SKM-1 treated with dmso at 0.1 percent for 144 hours (cell line): ENCODE data around the gene PCSK5.

Experiments
- DNase-seq: peaks from one replicate; lab custom pipeline; 2025; ENCODE audit not compliant: unreplicated experiment; lab: John Stamatoyannopoulos, UW

Gene PCSK5

DNA sequence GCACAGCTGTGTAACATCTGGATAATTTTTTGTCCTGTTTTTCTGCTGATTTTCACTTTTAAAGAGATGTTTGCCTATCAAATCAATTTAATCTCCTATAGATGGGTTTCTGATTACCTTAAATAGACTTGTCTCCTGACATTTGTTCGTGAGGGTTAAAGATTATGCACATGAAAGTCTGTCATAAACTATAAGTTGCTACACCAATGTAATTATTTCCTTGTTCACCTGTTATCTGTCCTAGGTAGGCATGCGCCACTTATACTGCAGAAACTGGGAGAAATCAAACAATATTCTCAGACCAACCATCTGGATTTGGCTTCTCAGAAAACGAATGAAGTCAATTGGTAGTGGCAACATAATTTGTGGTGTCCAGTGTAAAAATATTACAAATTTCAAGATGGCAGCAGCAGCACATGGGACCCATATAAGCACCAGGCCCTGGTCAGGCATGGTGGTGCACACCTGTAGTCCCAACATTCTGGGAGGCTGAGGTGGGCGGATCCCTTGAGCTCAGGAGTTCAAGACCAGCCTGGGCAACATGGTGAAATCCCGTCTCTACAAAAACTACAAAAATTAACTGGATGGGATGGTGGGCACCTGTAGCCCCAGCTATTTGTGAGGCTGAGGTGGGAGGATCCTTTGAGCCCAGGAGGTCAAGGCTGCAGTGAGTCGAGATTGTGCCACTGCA lies 483.5 kb downstream of the PCSK5 start:
- DNase-seq = no peak

DNA sequence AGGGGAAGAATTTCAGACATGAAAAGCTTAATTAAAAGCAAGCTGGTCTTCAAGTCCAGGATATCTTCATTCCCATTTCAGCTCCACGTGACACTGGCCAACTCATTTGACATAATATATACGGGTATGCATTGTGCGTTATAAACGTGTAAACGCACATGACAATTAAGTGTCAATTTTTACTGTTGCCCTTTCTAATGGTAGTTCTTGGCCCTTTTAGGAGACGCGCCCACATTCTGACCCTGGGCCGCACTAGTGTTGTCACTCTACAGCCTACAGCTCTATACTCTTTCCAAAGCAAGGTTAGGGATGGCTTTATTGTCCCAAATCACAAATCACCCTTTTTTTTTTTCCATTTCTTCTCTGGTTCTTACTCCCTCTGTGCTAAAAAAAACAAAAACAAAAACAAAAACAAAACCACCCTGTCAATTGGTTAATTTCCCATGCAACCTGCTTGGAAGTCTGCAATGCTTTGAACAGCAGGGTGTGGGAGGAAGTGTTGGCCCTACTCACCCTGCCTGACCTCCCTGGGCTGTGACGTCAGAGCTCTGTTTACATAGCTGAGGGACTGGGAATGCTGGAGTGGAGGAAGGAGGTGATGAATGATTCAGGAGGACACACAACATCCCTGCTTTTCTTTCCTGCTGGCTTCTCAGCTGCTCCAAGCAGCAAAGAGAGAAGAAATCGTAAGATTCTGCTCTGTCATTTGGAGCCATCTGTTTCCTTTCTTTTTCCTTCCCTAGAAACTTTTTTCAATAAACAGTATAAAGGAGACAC lies 484.5 kb downstream of the PCSK5 start:
- DNase-seq = no peak

DNA sequence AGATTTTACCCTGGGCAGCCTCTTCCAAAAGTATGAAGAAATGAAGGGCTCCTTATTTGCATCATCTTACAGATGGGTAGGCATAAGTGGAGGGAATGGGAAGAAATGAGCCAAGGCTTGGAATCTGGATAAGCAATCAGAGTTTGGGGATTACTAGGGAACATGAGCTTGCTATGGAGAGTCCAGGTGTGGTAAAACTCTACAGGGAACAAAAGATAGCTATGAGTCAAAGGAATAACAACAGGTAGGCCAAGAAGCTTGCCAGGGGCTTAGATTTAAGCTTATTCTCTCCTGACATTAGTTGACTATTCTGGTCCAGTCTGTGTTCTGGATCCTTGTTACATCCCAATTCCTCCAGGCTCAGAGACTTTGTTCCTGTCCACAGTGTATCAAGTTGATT lies 487.3 kb downstream of the PCSK5 start:
- DNase-seq = no peak

DNA sequence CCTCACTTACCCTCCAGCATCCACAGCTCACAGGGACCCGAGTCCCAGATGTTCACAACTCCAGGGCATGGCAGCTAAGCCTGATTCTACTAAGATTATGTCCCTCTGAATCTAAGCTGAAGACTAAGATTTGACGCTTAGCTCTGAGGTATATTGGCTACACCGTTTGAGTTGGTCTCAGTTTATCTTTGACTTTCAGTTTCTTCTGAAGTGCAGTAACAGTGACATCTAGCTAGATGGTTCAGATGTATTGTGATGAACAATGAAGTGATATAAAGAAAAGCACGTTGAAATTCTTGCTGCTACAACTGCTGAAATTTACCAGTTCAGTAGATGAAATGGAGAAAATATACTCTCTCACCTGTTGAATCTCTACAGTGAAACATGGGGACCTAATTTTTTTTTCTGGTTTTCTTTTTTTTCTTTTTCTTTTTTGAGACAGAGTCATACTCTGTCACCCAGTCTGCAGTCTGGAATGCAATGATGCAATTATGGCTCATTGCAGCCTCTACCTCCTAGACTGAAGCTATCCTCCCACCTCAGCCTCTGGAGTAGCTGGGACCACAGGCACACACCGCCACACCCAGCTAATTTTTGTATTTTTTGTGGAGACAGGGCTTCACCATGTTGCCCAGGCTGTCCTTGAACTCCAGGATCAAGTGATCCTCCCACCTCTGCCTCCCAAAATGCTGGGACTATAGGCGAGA lies 488.0 kb downstream of the PCSK5 start:
- no peak for DNase-seq

DNA sequence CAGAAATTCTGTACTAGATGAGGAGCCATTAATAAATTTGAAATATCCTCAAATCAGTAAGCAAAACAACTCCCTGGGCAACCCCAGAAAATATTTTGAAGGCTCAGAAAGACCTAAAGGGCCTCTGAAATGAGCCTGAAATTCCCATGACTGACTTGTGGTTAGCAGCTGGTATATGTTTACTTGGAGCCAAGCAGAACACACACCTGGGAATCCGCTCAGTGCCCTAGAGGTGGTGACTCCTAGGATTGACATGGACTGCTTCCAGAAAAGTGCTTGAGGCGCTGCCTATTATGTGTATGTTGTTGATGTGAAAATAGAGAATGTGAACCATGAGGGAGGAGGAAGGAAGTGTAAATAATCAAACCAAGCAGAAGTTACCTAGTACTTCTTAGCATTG lies 489.0 kb downstream of the PCSK5 start:
- no peak for DNase-seq

DNA sequence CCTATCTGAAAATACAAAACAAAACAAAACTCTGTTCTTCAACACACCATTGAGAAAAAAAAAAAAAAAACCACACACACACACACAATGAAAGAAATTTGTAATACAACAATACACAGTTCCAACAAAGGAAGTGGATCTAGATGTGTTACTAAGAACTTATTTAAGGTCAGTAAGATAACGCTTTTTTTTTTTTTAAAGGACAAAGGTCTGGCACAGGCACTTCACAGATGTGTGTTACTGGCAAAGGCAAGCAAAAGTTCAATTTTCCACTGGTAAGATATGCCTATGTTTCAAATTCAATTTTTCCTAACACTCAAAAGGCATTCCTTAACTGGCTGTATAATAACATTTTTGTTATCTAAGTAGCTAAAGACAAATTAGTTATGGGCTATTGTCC lies 500.2 kb downstream of the PCSK5 start:
- DNase-seq = no peak

DNA sequence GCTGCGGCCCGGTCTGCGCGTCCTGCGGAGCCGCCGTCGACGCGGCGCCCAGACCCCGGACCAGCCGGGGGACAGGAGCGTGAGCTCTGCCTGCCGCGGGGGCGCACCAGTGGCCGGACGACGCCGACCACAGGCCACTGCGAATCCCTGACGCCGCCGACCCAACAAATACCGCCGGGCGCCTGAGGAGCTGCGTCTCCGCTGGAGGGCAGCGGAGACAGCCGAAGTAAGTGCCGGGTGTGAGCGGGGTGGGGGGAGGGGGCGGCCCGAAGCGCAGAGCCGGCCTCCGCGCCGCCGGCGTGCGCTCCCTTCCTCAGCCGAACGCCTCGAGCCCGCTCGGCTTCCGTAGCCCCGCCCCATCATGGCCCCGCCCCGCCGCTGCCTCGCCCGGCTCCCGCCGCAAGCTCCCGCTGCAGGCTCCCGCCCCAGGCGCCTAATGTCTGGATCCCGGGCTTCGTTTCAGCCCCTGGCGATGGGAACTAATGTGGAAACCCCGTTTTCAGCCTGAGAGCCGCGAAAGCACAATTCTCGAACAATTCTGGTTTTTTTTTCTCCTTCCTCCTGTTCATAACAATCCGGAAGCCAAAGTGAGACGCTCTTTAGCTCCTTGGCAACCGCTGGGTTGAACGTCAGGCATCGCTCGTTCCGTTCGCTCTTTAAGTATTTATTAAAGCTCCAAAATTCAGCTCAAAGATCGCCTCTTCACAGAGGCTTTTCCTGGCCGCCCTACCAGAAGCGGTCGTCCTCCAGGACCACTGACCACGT lies 503.9 kb downstream of the PCSK5 start, which contains the start of gene RFK:
Gene RFK (minus strand): TSS at position 232 of the 765 bp plus-strand sequence. CDS start 255 bp downstream, outside the sequence.
- peak; percentile 48 for DNase-seq

DNA sequence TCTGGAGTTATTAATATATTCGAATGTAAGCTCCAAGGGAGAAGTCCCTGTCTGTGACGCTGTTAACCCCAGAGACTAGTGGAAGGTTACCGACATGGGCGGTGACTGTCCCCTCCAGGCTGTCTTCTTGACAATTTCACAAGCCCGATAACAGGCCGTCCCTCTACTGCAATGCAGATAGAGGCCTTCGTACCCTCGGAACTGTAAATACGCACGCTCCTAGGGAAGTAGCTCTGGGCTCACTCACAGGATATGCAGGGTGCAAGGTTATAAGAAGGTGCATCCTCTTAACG lies 504.4 kb downstream of the PCSK5 start:
- peak; percentile 45 for DNase-seq

DNA sequence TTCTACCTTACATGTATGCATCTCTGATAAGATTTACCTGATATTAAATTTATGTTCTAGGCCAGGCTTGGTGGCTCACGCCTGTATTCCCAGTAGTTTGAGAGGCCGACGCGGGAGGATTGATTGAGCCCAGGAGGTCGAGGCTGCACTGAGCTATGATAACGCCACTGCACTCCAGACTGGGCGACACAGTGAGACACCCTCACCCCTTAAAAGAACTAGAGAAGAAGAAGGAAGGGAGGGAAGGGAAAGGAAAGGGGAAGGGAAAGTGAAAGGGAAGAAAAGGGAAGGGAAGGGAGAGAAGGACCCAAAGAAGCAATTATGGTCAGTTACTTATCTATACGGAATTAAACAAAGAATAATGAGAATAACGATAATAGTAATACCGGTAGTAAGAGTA lies 504.9 kb downstream of the PCSK5 start:
- no peak for DNase-seq

DNA sequence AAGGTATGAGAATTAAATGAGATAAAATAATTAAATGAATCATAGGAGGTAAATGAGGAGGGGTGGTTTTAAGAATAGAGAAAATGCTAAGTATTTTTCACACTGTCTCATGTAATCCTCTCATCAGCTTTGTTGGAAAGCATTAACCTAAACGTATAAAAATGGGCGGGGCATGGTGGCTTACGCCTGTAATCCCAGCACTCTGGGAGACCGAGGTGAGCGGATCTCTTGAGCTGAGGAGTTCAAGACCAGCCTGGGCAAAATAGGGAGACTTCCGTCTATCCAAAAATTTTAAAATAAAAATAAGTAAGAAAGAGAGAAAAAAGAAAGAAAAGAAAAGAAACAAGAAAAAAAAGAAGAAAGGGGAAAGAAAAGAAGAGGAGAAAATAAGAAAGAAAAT lies 505.7 kb downstream of the PCSK5 start:
- no peak for DNase-seq

DNA sequence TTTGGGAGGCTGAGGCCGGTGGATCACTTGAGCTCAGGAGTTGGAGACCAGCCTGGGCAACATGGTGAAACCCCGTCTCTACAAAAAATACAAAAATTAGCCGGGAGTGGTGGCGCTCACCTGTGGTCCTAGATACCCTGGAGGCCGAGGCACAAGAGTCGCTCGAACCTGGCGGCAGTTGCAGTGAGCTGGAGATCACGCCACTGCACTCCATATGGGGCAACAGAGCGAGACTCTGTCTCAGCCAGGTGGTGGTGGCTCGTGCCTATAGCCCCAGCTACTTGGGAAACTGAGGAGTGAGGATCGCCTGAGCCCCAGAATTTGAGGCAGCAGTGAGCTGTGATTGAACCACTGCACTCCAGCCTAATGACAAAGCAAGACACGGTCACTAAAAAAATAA lies 506.1 kb downstream of the PCSK5 start:
- no peak for DNase-seq

DNA sequence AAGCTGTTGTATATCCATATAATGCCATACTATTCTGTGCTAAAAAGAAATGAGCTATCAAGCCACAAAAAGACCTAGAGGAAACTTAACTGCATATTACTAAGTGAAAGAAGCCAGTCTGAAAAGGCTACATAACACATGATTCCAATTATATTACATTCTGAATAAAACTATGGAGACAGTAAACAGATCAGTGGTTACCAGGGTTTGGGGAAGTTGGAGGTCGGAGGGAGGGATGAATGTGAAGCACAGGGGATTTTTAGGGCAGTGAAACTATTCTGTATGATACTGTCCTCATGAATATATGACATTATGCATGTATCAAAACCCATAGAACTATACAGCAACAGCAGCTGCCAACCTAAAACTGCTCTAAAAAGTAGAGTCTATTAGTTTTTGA lies 509.4 kb downstream of the PCSK5 start:
- no peak for DNase-seq

DNA sequence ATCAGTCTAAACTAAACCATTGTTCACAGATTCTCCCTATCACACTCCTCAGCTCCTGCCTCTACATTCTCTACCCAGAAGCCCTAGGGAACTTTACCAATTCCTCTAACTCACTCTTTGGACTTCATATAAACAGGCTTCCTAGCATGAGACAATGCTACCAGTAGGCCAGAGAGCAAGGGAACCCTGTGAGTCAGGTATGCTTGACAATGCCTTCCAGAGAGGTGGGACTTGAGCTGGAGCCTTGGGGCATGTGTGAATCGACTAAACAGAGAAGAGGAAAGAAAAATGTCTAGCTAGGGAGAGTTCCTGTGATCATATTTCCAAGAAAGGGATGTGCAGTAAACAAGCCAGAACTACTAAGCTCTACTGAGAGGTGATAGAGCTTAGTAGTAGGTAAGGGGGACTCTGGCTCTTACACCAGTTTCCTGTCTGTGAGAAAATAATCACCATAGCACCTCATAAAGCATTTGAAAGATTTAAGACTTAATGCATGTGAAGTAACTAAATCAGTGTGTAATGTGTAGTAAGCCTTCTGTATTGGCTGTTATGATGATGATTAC lies 510.1 kb downstream of the PCSK5 start:
- no peak for DNase-seq

DNA sequence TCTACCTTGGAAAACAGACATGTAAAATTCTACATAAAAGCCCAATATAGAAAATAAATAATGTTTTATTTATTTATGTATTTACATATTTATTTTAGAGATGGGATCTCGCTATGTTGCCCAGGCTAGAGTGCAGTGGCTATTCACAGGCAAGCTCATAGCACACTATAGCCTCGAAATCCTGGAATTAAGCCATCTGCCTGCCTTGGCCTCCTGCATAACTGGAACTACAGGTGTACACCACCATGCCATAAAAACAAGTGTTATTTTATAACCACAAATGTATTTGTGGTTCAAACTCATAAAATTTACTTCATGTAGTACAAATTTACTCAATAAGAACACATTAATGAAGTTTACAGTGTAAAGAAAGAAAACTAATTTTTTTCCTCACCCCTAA lies 510.7 kb downstream of the PCSK5 start:
- no peak for DNase-seq

DNA sequence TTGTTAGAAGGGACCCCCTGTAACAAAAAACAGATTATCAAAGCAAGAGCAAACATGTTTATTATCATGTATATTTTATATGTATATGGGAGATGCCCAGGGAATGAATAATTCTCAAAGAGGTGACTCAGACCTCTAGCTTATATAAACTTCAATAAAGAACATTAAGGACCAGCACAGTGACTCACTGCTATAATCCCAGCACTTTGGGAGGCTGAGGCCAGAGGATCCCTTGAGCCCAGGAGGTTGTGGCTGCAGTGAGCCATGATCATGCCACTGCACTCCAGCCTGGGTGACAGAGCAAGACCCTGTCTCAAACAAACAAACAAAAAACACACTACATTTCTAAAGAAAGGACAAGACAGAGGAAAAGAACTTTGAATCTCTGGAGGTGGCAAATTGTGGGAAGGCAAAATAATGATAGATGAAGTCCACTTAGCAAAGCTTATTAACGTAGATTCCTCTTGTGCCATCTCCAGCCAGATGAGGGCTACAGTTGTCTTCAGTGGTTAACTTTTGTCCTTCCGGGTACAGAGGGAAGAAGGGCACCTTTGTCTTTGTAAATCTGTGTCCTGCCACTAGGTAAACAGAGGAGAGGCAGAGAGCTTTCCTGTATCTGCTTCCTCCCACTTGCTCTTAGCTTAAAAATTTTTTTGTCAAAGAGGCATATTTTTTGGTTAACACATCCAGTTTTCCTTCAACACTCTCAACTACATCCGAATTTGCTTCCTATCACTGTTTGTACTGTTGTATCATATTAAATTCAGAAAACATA lies 511.3 kb downstream of the PCSK5 start:
- no peak for DNase-seq

DNA sequence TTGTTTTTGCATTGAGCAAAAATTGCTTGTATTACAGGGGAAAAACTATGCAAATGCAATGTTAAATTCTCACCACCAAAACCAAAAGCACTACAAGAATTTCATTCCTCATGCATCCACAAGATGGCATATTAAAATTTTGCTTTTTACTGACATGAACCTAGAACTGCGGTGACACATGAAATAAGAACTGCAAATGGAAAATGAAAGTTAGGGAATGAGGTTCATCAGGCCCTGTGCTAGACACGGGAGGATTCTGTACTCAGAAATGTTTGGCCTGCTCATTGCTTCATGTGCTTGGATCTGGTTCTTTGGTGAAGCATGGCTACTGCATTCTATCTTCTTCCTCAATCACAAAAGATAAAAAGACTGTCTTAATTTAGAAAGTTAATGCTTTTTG lies 512.9 kb downstream of the PCSK5 start:
- DNase-seq = peak; percentile 24

DNA sequence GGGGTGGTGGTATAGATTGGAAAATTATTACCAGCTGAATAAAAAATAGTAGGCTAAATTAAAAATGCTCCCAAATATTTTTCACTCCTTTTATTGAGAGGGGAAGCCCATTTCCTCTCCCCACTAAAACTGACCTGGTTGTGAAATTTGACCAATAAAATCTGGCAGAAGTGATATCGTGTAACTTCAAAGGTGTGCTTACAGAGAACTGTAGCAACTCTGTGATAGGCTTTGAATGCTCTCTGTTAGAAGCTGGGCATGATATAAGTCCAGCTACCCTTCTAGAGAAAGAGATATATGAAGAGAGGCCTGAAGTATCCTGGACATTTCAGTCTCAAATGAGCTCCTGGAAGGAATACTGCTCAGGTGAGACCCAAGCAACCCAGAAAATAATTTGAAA lies 513.9 kb downstream of the PCSK5 start:
- no peak for DNase-seq

DNA sequence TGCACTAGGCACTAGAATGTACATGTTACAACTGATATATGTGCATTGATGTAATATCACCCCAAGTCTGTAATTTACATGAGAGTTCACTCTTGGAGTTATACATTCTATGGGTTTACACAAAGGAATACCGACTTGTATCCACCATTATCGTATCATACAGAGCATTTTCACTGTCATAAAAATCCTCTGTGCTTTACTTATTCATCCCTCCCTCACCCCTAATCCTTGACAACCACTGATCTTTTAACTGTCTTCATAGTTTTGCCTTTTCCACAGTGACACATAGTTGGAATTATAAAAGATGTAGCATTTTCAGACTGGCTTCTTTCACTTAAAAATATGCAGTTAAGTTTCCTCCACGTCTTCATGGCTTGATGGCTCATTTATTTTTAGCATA lies 514.9 kb downstream of the PCSK5 start:
- no peak for DNase-seq

DNA sequence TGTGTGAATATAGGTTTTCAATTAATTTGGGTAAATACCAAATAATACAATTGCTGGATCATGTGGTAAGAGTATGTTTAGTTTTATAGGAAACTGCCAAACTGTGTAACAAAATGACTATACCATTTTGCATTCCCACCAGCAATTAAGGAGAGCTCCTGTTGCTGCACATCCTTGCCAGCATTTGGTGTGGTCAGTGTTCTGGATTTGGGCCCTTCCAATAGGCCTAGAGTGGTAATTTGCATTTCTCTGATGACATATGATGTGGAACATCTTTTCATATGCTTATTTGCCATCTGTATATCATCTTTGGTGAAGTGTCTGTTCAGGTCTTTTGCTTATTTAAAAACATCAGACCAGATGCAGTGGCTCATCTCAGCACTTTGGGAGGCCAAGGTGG lies 515.4 kb downstream of the PCSK5 start:
- no peak for DNase-seq
